Activated T-helper 2 cell treated with anti-CD3 and anti-CD28 coated beads, Interferon-gamma antibody, Interleukin-2, Interleukin-4, amounts not matched to agents 10 μg/mL and 5 μg/mL and 100 μg/mL, durations not matched to agents 14 hours and 24 hours and 36 hours (primary cell): Measurements from ENCODE around the gene MYH14. TPM values are rescaled to one million over a fixed set of nuclear protein-coding genes. Genes with fewer than 3 reads are reported as not detected.
A peak's percentile ranks its signal among the peaks of the same experiment; 100 is the strongest.
"Not testable (repeated sequence)": the region's sequence is repeated elsewhere in the genome, so short reads cannot be mapped to it uniquely, and the experiment has no call there.

Experiments
- DNase-seq: peaks from one replicate; pipeline ENCODE4 v3.0.0; 2021; ENCODE audit warnings: low spot score
- H3K27ac Mint-ChIP-seq: one replicate; pipeline ENCODE4 v1.8.0; 2021; ENCODE audit warnings: mixed read lengths
- H3K27me3 Mint-ChIP-seq: one replicate; pipeline ENCODE4 v1.8.0; 2021; ENCODE audit warnings: low read depth, mixed read lengths
- H3K36me3 Mint-ChIP-seq: one replicate; pipeline ENCODE4 v1.8.0; 2021; ENCODE audit warnings: low read depth, mixed read lengths
- H3K4me1 Mint-ChIP-seq: one replicate; pipeline ENCODE4 v1.8.0; 2021; ENCODE audit warnings: low read depth, mixed read lengths
- H3K4me3 Mint-ChIP-seq: one replicate; pipeline ENCODE4 v1.8.0; 2021; ENCODE audit warnings: low read depth, mild to moderate bottlenecking, moderate library complexity, mixed read lengths
- H3K9me3 Mint-ChIP-seq: one replicate; pipeline ENCODE4 v1.8.0; 2021; ENCODE audit warnings: mixed read lengths
- intact Hi-C: fragments of 100-400 bp; cut with micrococcal nuclease; formaldehyde crosslinking; loops from one replicate; pipeline ENCODE4 v1.15.1; 2023
- total RNA-seq: library from RNA; stranded (reverse); gene quantifications from 2 replicates; pipeline ENCODE4 v1.2.3, GENCODE V29; 2022

The MYH14 gene
- total RNA-seq, 1 donor from 2014 or later, result not detected

GRCh38 chr19:50353487-50353880 lies 150.1 kb downstream of the MYH14 start:
- H3K36me3 Mint-ChIP-seq, H3K27me3 Mint-ChIP-seq, DNase-seq, H3K27ac Mint-ChIP-seq, H3K4me3 Mint-ChIP-seq, H3K9me3 Mint-ChIP-seq, intact Hi-C loops: not testable (repeated sequence)
- H3K4me1 Mint-ChIP-seq, result peaks cover 11% of the 10 kb centered on the region

DNA sequence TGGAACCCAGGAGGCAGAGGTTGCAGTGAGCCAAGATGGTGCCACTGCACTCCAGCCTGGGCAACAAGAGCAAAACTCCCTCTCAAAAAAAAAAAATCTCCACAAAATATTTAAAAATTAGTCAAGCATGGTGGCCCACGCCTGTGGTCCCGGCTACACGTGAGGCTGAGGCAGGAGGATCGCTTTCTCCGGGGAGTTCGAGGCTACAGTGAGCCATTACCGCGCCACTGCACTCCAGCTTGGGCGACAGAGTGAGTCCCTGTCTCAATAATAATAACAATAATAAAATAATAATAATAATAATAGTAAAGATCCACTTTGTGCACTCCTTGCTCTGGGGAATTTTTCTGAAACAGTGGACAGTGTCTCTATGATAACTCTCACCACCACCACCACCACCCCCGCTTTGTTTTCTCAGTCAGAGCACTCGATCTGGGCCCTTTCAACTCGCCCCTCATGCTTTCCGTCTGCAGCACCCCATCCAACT lies 153.3 kb downstream of the MYH14 start:
- intact Hi-C loops, result loop anchor here (1.0 to 5.0 kb wide), 5 partner anchors 58 to 426 kb away; partner anchors contain the start of genes EMC10, GARIN5A and JOSD2
- no peak for DNase-seq
- H3K36me3 Mint-ChIP-seq, result peaks cover 23% of the 10 kb centered on the region
- H3K9me3 Mint-ChIP-seq, result no peaks in the 10 kb centered on the region
- no peaks in the 10 kb centered on the region for H3K27me3 Mint-ChIP-seq
- H3K4me1 Mint-ChIP-seq, result peaks cover 35% of the 10 kb centered on the region
- H3K27ac Mint-ChIP-seq, result peak overlapping the region; percentile 99
- no peak overlapping the region for H3K4me3 Mint-ChIP-seq

GRCh38 chr19:50357178-50358100 lies 154.0 kb downstream of the MYH14 start:
- Mint-ChIP-seq H3K4me3 (peak overlapping the region; percentile 89), H3K36me3 (peaks cover 24% of the 10 kb centered on the region), H3K27me3 (no peaks in the 10 kb centered on the region), H3K27ac (peak overlapping the region; percentile 99), H3K9me3 (no peaks in the 10 kb centered on the region), H3K4me1 (peaks cover 42% of the 10 kb centered on the region)
- DNase-seq, result peak; percentile 83
- intact Hi-C loops, result loop anchor here (1.0 to 5.0 kb wide), 6 partner anchors 19 to 425 kb away; partner anchors contain the start of genes EMC10, GARIN5A, JOSD2 and NR1H2

DNA sequence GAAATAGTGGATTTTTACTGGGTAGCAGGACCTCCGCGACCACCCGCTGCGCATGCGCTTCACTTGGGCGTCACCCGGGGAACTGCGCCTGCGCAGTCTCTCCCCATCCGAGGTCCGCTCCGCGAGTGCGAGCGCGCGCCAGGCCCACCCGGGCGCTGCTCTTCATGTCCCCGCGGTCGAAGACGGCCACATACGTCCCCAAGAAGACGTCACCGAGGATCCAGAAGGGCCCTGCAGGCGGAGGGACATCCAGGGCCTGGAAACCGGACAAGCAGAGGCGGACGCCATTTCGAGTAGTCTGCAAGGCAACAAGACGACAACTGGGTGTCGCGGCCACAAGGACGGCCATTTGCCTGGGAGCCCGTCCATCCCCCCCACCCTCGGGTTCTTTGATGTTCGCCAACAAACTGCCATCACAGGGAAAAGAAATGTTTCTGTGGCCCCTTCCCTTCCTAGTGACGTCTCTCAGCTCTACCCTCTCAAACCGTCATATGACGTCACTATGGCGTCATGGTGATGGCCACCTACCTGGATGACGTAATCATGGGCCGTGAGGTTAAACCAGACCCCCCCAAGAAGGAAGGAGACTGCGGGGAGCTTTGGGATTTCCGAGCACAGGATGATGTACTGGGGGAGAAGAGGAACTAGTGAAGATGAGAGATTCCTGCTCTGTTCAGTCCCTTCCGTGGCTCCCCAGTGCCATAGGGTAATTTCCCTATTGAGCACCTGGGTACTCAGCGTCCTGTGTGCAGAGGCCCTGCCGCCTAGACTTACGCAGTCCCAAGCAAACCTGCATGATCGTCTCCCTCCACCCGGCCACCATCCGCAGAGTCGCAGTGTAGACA lies 155.3 kb downstream of the MYH14 start:
- Mint-ChIP-seq H3K27ac (peak overlapping the region; percentile 99), H3K27me3 (no peaks in the 10 kb centered on the region), H3K4me1 (peaks cover 50% of the 10 kb centered on the region), H3K9me3 (no peaks in the 10 kb centered on the region), H3K36me3 (peaks cover 24% of the 10 kb centered on the region), H3K4me3 (peak overlapping the region; percentile 89)
- peak; percentile 80 for DNase-seq
- intact Hi-C loops, result loop anchor here (1.0 to 5.0 kb wide), 2 partner anchors 18 to 424 kb away; partner anchors contain the start of gene NR1H2

GRCh38 chr19:50359328-50359818 lies 156.0 kb downstream of the MYH14 start:
- Mint-ChIP-seq H3K9me3 (no peaks in the 10 kb centered on the region), H3K27me3 (no peaks in the 10 kb centered on the region), H3K4me1 (peaks cover 53% of the 10 kb centered on the region), H3K36me3 (peaks cover 24% of the 10 kb centered on the region), H3K4me3 (peak overlapping the region; percentile 89), H3K27ac (peak overlapping the region; percentile 99)
- no peak for DNase-seq
- intact Hi-C loops, result loop anchor here (5.0 kb wide), 1 partner anchor 423 kb away; no protein-coding TSS in a partner anchor

Other genes with a start within 250 kb of the MYH14 start
- not detected in 2 replicates for gene SIGLEC11, start 242.4 kb upstream of the MYH14 start, total RNA-seq
- gene VRK3, start 178.2 kb upstream of the MYH14 start, total RNA-seq, result 60.8 and 67.7 TPM in 2 replicates
- gene ZNF473, start 177.6 kb upstream of the MYH14 start, total RNA-seq, result 11.2 TPM in 2 replicates
- gene IZUMO2, start 40.3 kb upstream of the MYH14 start, total RNA-seq, result not detected in 2 replicates
- 17.6 and 19.2 TPM in 2 replicates for gene KCNC3, start 125.8 kb downstream of the MYH14 start, total RNA-seq
- 5.1 and 5.5 TPM in 2 replicates for gene NAPSA, start 162.0 kb downstream of the MYH14 start, total RNA-seq
- gene NR1H2, start 172.8 kb downstream of the MYH14 start, total RNA-seq, result 76.1 and 79.9 TPM in 2 replicates
- 153 and 162 TPM in 2 replicates for gene POLD1, start 180.7 kb downstream of the MYH14 start, total RNA-seq
- gene SPIB, start 215.3 kb downstream of the MYH14 start, total RNA-seq, result 0.66 and 0.80 TPM in 2 replicates
- 0.21 and 0.25 TPM in 2 replicates for gene MYBPC2, start 229.3 kb downstream of the MYH14 start, total RNA-seq